ENCODE measurements around the gene SCYL1.

SCYL1 gene

DNA sequence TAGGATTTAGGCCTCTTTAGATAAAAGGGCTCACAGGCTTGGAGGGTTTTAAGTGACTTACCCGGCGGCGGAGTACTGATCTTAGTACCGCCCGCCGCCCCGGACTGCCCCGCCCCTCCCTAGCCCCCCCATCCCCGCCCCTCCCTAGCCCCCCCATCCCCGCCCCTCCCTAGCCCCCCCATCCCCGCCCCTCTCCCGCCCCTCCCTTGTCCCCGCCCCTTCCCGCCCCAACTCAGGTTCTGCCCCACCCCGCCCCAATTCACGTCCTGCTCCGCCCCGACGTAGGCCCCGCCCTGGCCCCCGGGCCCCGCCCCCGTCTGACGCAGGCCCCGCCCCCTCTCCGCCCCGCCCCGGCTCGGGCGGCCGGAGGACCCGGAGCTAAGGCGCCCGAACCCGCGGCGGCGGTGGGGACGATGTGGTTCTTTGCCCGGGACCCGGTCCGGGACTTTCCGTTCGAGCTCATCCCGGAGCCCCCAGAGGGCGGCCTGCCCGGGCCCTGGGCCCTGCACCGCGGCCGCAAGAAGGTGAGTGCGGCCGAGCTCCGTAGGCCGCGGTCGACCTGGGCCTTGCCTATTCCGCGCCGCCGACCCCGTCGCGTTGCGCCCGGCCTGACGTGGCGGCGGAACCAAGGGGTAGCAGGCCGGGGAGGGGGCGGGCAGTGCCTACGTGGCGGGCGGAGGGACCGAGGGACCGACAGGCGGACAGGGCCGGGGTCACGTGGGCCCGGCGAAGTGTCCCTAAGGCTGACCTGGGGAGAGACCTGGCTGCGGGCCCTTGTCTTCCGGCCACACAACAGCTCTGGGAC, at the start of gene SCYL1:
Gene SCYL1 (plus strand): TSS at position 343 of the 805 bp plus-strand sequence. CDS start 71 bp downstream, at position 414.
- DNase-seq (ENCODE audit: low read depth, low spot score), result no peak

- DNase-seq (ENCODE audit: low read depth, low spot score), result no peak
Observed at GRCh38 chr11:65476632-65477148, 48.2 kb upstream of the SCYL1 start.

- DNase-seq (ENCODE audit: low read depth, low spot score), result no peak
Observed at GRCh38 chr11:65477149-65477965, 47.5 kb upstream of the SCYL1 start.

DNA sequence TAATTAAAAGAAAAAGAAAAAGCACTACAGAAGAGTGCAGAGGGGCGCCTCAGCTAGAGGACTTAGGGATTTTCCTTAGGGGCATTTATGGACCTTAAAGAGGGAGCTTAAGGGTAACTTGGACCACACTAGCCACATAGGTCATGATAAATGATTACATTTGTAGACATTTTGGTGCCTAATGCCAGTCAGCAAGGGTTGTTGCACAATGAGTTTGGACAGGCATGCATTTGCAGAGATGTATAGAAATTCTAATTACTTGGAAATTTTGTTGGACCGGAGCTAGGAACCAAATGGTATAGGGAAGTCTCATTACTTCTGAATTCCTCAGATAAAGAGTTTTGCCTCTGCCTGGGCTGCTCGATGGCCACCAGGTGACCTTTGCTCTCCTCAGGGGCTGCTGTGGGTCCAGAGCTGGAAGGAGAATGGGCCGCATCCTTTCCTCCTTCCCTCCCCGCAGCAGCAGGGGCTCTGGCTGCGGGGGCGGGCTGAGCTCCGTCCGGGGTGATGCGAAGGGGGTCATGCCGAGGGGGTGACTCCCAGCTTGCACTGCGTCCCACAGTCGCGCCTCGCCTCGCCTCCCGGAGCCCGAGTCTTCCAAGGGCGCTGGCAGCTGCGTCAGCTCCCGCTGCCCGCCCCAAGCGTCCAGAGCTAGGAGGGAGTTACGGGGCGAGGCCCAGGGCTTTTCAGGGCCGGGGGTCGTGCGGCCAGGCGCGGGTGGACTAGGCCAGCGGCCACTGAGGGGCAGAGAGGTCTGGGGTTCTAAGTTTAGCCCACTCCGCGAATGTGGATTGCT, 46.3 kb upstream of the SCYL1 start:
- no peak for DNase-seq (ENCODE audit: low read depth, low spot score)

GRCh38 chr11:65479184-65480145, 45.4 kb upstream of the SCYL1 start:
- DNase-seq (ENCODE audit: low read depth, low spot score), result no peak

DNA sequence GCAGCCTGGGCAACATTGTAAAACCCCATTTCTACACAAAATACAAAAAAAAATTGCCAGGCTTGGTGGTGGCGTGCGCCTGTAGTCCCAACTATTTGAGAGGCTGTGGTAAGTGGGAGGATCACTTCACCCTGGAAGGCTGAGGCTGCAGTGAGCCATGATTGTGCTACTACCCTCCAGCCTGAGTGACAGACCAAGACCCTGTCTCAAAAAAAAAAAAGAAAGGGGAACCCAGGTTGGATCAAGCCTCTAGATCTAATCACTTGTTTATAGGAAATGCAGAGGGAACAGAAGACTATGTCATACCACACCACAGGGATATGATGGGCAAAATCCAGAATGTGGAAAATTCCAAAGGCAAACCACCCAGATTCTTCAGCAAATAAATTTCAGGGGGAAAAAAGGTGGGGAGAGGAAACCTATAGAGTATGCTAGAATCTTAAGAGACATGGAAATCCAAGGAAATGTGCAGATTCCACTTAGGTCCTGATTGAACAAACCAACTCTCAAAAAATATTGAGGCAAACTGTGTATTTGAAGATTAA, 42.5 kb upstream of the SCYL1 start:
- DNase-seq (ENCODE audit: low read depth, low spot score), result no peak

GRCh38 chr11:65485920-65486219, 39.0 kb upstream of the SCYL1 start:
- DNase-seq (ENCODE audit: low read depth, low spot score), result no peak

DNA sequence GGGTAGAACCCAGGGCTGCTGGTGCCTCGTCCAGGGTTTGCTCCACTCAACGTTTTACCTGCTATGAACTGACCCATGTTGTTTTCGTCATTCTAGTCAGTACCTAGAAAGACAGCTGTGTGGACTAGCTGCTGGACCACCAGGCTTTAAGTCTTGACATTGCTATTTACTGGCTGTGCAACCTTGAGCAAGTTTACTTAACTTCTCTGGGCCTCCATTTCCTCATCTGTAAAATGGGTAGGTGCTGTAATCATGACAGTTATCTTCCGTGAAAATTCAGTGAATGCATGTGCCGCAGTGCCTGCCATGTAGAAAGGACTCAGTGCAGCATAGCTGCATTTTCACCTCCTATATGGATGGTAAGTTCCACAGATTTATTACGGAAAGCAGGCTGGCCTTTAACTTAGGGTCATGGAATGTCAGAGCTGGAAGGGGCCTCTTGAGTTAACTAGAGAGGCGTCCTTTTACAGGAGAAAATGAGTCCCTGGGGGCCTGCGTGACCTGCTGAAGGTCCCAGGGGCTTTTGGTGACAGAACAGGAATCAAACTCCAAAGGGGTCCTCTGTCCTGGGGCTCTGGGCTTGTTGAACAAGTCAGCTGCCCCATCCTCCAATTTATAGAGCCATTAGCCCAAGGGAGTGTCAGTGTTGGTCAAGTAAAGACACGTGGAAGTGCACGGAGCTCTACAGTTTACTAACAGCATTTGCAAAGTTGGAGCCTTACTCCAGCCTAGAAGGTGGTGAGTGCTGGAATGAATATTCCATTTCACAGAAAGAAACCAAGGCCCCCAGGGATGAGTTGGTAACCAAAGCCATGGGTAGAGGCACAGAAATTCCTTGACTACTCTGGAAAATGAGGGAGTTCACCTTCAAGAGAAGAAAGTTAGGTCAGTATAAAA, 38.1 kb upstream of the SCYL1 start:
- DNase-seq (ENCODE audit: low read depth, low spot score), result no peak

DNA sequence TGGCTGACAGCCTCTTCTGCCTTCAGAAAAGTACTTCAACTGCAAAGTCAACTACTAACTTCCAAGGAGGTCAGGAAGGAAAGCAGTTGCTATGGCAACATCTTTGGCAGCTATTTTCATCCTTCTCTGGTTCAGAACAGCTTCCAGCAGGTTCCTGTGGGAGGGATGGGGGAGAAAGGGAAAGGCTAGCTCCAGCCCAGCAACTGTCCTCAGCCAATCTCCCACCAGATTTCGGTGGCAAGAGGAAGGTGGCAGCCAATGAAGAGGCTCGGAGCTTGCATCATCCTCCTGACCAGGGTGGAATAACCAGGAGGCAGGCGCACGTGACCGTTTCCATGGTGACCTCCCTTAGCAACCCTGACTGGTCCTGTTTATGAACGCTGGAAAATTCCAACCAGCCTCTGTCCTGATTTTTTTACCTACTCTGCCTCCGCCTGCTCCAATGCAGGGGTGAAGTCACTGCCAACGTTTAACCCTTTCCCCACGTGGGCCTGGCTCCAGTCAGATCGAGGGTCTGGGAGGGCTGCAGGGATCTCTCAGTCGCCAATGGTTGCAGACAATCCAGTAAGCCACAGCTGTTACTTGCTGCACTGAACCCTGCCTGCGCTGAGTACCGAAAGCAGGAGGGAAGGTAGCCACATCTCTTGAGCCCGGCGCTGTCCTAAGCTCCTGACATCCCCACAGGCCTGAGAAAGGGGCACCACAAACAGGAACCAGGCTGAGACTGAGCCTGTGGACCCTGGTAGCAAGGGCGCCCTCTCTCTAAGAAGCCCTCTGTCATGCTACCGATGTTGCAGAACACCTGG, 37.2 kb upstream of the SCYL1 start:
- DNase-seq (ENCODE audit: low read depth, low spot score), result peak; percentile 99

- no peak for DNase-seq (ENCODE audit: low read depth, low spot score)
Observed at GRCh38 chr11:65488273-65489034, 36.4 kb upstream of the SCYL1 start.

GRCh38 chr11:65489035-65489705, 35.7 kb upstream of the SCYL1 start:
- DNase-seq (ENCODE audit: low read depth, low spot score), result no peak

GRCh38 chr11:65489706-65490320, 35.1 kb upstream of the SCYL1 start:
- no peak for DNase-seq (ENCODE audit: low read depth, low spot score)

DNA sequence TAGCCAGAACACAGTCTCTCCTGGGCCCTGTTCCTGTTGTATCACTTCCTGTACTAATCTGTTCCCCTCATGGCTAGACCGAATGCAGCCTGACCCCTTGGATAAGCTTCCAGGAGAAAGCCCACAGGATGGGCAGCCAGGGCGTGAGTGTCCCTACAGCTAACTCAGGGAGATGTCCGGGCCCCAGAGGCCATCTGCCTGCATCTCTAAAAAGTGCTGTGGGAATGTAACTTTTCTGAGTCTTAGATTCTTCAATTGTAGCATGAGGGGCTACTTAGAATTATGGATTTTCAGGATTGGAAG, 33.8 kb upstream of the SCYL1 start:
- no peak for DNase-seq (ENCODE audit: low read depth, low spot score)

GRCh38 chr11:65491614-65492386, 33.1 kb upstream of the SCYL1 start:
- no peak for DNase-seq (ENCODE audit: low read depth, low spot score)

DNA sequence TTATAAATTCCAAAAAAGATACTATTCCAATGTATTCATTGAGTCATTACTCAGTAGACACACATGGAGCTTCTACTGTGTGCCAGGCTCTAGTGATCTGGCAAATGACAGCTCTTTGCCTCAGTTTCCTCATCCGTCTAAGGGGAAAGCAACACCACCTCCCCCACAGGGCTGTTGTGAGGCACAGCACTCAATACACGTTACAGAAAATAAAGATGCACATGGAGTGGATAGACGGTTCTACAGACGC, 32.6 kb upstream of the SCYL1 start:
- no peak for DNase-seq (ENCODE audit: low read depth, low spot score)

- peak; percentile 91 for DNase-seq (ENCODE audit: low read depth, low spot score)
Observed at GRCh38 chr11:65492637-65493366, 32.1 kb upstream of the SCYL1 start.

All from smooth muscle cell of the brain vasculature (primary cell).